GM18951 (cell line): Measurements from ENCODE around the gene C19orf18.
A peak's percentile ranks its signal among the peaks of the same experiment; 100 is the strongest.
"Not testable (repeated sequence)": the region's sequence is repeated elsewhere in the genome, so short reads cannot be mapped to it uniquely, and the experiment has no call there.

Experiments used
- POLR2A ChIP-seq: IDR thresholded peaks from 4 replicates; pipeline ENCODE4 v1.6.1; 2011; ENCODE audit warnings: mild to moderate bottlenecking; ENCODE audit not compliant: insufficient read length, insufficient read depth; ENCODE audit errors: extremely low read depth
- in situ Hi-C: fragments of 300-500 bp; cut with MboI; formaldehyde crosslinking; loops from one replicate; pipeline ENCODE4 v1.12.0; 2022; ENCODE audit warnings: low sequenced_read_pairs, mixed read lengths, inconsistent platforms; ENCODE audit not compliant: unreplicated experiment

The C19orf18 gene

GRCh38 chr19:57934820-57935665 lies 39.3 kb downstream of the C19orf18 start, which contains the start of gene ZNF418:
TSS of gene ZNF418 (minus strand) at chr19:57935402. CDS start at chr19:57933822, 1,580 bp downstream.
- peak; percentile 30 for TF ChIP-seq POLR2A
- in situ Hi-C loops, result no loop called here

GRCh38 chr19:57927587-57927986 lies 46.7 kb downstream of the C19orf18 start:
- in situ Hi-C loops, result no loop called here
- TF ChIP-seq POLR2A, result no peak

GRCh38 chr19:57916168-57916995 lies 58.0 kb downstream of the C19orf18 start, which contains the start of gene ZNF417:
TSS of gene ZNF417 (minus strand) at chr19:57916592. CDS start at chr19:57916411, 181 bp downstream.
- in situ Hi-C loops, result not testable (repeated sequence)
- TF ChIP-seq POLR2A, result peak; percentile 61

- in situ Hi-C loops, result no loop called here
- no peak for TF ChIP-seq POLR2A
Observed at GRCh38 chr19:57914531-57914930, 59.8 kb downstream of the C19orf18 start.
